HCT116 (cell line): ENCODE results near the gene RIMS1. TPM values are rescaled to one million over a fixed set of nuclear protein-coding genes. Genes with fewer than 3 reads are reported as not detected.

Experiments used
- ATAC-seq: fragments of 200-7000 bp; cut with Tn5 transposase; 2 replicates; pipeline ENCODE4 v1.9.1; 2020; ENCODE audit warnings: mild to moderate bottlenecking, moderate library complexity
- BruUV-seq: library from RNA; stranded (reverse); fragments of 400-500 nt; replicated peaks from 2 replicates; lab custom pipeline; 2021; lab: Mats Ljungman, UMichigan
- CTCF ChIA-PET: fragments of 300-600 bp; sonication (Branson Sonifier 250); formaldehyde crosslinking; loops from one replicate; lab custom pipeline; 2021; ENCODE audit warnings: antibody characterized with exemption; lab: Charles Lee
- POLR2A ChIA-PET: fragments of 300-600, 350-600 bp; sonication (Branson Sonifier 250); formaldehyde crosslinking; loops from one replicate; lab custom pipeline; 2021; ENCODE audit warnings: antibody characterized with exemption; lab: Charles Lee
- RAD21 ChIA-PET, 2 experiments: fragments of 300-600 bp; sonication (Branson Sonifier 250); formaldehyde crosslinking; loops; one replicate each; lab custom pipeline; 2023; ENCODE audit warnings: low total read pairs in 2 of 2; ENCODE audit not compliant: uncharacterized antibody in 2 of 2, unreplicated experiment in 2 of 2, low non-redundant PET in 1 of 2; lab: Charles Lee
- DNase-seq: peaks from one replicate; pipeline ENCODE4 v3.0.0-alpha.2; 2010; ENCODE audit warnings: low read depth, low spot score
- H2AFZ ChIP-seq: fragments of 200-600 bp; shearing (Covaris generic), sonication (generic); 2 replicates; pipeline ENCODE4 v1.6.1; 2017; ENCODE audit warnings: low read depth, mixed run types, mixed read lengths, antibody characterized with exemption, low read length; ENCODE audit not compliant: poor library complexity, severe bottlenecking
- H3K27ac ChIP-seq: 2 replicates; pipeline ENCODE4 v1.5.1; 2012; ENCODE audit warnings: low read depth, low read length
- H3K27me3 ChIP-seq: fragments of 200-600 bp; sonication (generic); 2 replicates; pipeline ENCODE4 v1.6.1; 2016; ENCODE audit warnings: mixed run types, low read length, mixed read lengths; ENCODE audit not compliant: insufficient read depth
- H3K36me3 ChIP-seq, 2 experiments: fragments of 200-500 bp in 1 of 2; fragments of 200-600 bp in 1 of 2; sonication (Bioruptor generic) in 1 of 2; sonication (generic) in 1 of 2; 2 replicates each; pipeline versions ENCODE4 v1.5.1 to v1.6.1; 2014 to 2016; ENCODE audit warnings: low read length in 2 of 2, inconsistent platforms in 1 of 2, mixed read lengths in 1 of 2, mixed run types in 1 of 2; ENCODE audit not compliant: insufficient read depth in 2 of 2, control insufficient read depth in 1 of 2
- H3K4me1 ChIP-seq, 2 experiments: fragments of 200-600 bp in 1 of 2; sonication (generic) in 1 of 2; 2 replicates each; pipeline versions ENCODE4 v1.5.1 to v1.6.1; 2012 to 2017; ENCODE audit warnings: low read length in 2 of 2, inconsistent platforms in 1 of 2, mild to moderate bottlenecking in 1 of 2, mixed read lengths in 1 of 2, mixed run types in 1 of 2, moderate library complexity in 1 of 2; ENCODE audit not compliant: insufficient read depth in 2 of 2, control insufficient read depth in 1 of 2
- H3K4me2 ChIP-seq: fragments of 200-600 bp; sonication (generic); 2 replicates; pipeline ENCODE4 v1.6.1; 2017; ENCODE audit warnings: mixed run types, low read length, mixed read lengths
- H3K4me3 ChIP-seq, 2 experiments: fragments of 200-600 bp in 1 of 2; sonication (generic) in 1 of 2; replicated peaks in 1 of 2; 2 replicates each; pipeline ENCODE4 v1.5.1; 2011 to 2016; ENCODE audit warnings: low read length in 2 of 2, control low read depth in 1 of 2, low read depth in 1 of 2, mild to moderate bottlenecking in 1 of 2, mixed read lengths in 1 of 2, mixed run types in 1 of 2
- H3K79me2 ChIP-seq: fragments of 200-600 bp; sonication (generic); 2 replicates; pipeline ENCODE4 v1.6.1; 2017; ENCODE audit warnings: mild to moderate bottlenecking, mixed run types, low read length, moderate library complexity, mixed read lengths; ENCODE audit not compliant: insufficient read depth
- H3K9ac ChIP-seq: fragments of 200-600 bp; sonication (generic); 2 replicates; pipeline ENCODE4 v1.6.1; 2016; ENCODE audit warnings: low read length, mixed read lengths
- H3K9me2 ChIP-seq: fragments of 200-600 bp; sonication (generic), shearing (Covaris generic); 2 replicates; pipeline ENCODE4 v1.6.1; 2017; ENCODE audit warnings: mixed run types, mild to moderate bottlenecking, moderate library complexity; ENCODE audit not compliant: insufficient read depth
- H3K9me3 ChIP-seq, 2 experiments: fragments of 200-500 bp in 1 of 2; fragments of 200-600 bp in 1 of 2; sonication (Bioruptor generic) in 1 of 2; sonication (generic) in 1 of 2; 2 replicates each; pipeline ENCODE4 v1.6.1; 2014 to 2017; ENCODE audit warnings: low read length in 2 of 2, mixed read lengths in 2 of 2, inconsistent platforms in 1 of 2, low read depth in 1 of 2, mild to moderate bottlenecking in 1 of 2, mixed run types in 1 of 2, moderate library complexity in 1 of 2; ENCODE audit not compliant: control insufficient read depth in 1 of 2, insufficient read depth in 1 of 2
- H4K20me1 ChIP-seq: fragments of 200-600 bp; sonication (generic), shearing (Covaris generic); 2 replicates; pipeline ENCODE4 v1.6.1; 2017; ENCODE audit warnings: mixed run types, mild to moderate bottlenecking, moderate library complexity; ENCODE audit not compliant: insufficient read depth
- CTCF ChIP-seq, 3 experiments: fragments of 200-600 bp in 1 of 3; sonication (generic) in 1 of 3; IDR thresholded peaks in 2 of 3; conservative IDR thresholded peaks in 1 of 3; 2 replicates each; pipeline ENCODE4 v1.5.1; 2012 to 2017; ENCODE audit warnings: low read depth in 2 of 3, low read length in 2 of 3, antibody characterized with exemption in 1 of 3, borderline replicate concordance in 1 of 3, control low read depth in 1 of 3, mild to moderate bottlenecking in 1 of 3, mixed read lengths in 1 of 3, mixed run types in 1 of 3, moderate library complexity in 1 of 3; ENCODE audit not compliant: insufficient read depth in 1 of 3
- EGR1 ChIP-seq: IDR thresholded peaks from 2 replicates; pipeline ENCODE4 v1.6.1; 2012; ENCODE audit warnings: low read depth
- ELF1 ChIP-seq: IDR thresholded peaks from 2 replicates; pipeline ENCODE4 v1.6.1; 2012; ENCODE audit warnings: low read depth, borderline replicate concordance
- FOSL1 ChIP-seq: IDR thresholded peaks from 2 replicates; pipeline ENCODE4 v1.6.1; 2012; ENCODE audit warnings: low read depth
- REST ChIP-seq: IDR thresholded peaks from 2 replicates; pipeline ENCODE4 v1.6.1; 2012; ENCODE audit warnings: low read depth
- SIN3A ChIP-seq: IDR thresholded peaks from 2 replicates; pipeline ENCODE4 v1.6.1; 2012; ENCODE audit warnings: low read depth
- intact Hi-C: fragments of 100-400 bp; cut with micrococcal nuclease; formaldehyde crosslinking; loops from 2 replicates; pipeline ENCODE4 v1.10.0; 2022
- total RNA-seq: library from RNA; stranded (reverse); gene quantifications from one replicate; pipeline ENCODE4 v1.2.1, GENCODE V29; 2021; ENCODE audit not compliant: unreplicated experiment

The RIMS1 gene
- total RNA-seq, 1 experiment from 2014 or later: not detected

GRCh38 chr6:72260489-72260888 is 374.1 kb downstream of the RIMS1 start:
- ChIA-PET POLR2A (no interaction called here), CTCF (no interaction called here), RAD21 (no interaction called here)
- no peak for ATAC-seq
- H3K9me2 ChIP-seq: no peaks in the 10 kb centered on the region
- no peaks in the 10 kb centered on the region for H4K20me1 ChIP-seq
- H2AFZ ChIP-seq: no peak overlapping the region
- TF ChIP-seq EGR1: no peak
- TF ChIP-seq FOSL1: no peak
- no peak for TF ChIP-seq SIN3A
- no peak for TF ChIP-seq REST
- no peak for TF ChIP-seq CTCF (IDR thresholded peaks at IDR 0.05 in 2 of 3, conservative IDR thresholded peaks at IDR 0.05 in 1 of 3; ENCODE audit: borderline replicate concordance in 1 of 3, insufficient read depth in 1 of 3, low read depth in 2 of 3, low read length in 2 of 3)
- TF ChIP-seq ELF1: no peak
- TF ChIP-seq, all 23 proteins: peak for 0
- no peaks in the 10 kb centered on the region for H3K9me3 ChIP-seq
- H3K4me3 ChIP-seq: no peak overlapping the region
- no TSS peak for BruUV-seq
- no peaks in the 10 kb centered on the region for H3K79me2 ChIP-seq
- H3K27ac ChIP-seq: no peak overlapping the region
- intact Hi-C loops: no loop called here
- no peak for DNase-seq
- H3K9ac ChIP-seq: no peak overlapping the region
- no peaks in the 10 kb centered on the region for H3K36me3 ChIP-seq
- no peaks in the 10 kb centered on the region for H3K4me1 ChIP-seq
- H3K27me3 ChIP-seq: no peaks in the 10 kb centered on the region; the same call in 1 of the 2 replicates
- H3K4me2 ChIP-seq: no peak overlapping the region
